ENCODE data around the gene EIF4H. TPM values are rescaled to one million over a fixed set of nuclear protein-coding genes. Genes with fewer than 3 reads are reported as not detected.
A peak's percentile ranks its signal among the peaks of the same experiment; 100 is the strongest.

The EIF4H gene
- total and polyA plus RNA-seq, 2 donors (not counting 3 experiments of a cell fraction or from before 2014, with no cell fraction given) = 406 to 415 TPM

GRCh38 chr7:74246497-74246896 lies 72.3 kb downstream of the EIF4H start:
- FAIRE-seq (no peak), DNase-seq (ENCODE audit: low read depth, low spot score) (no peak)
- Histone ChIP-seq H2AFZ (ENCODE audit: low read depth, low read length) (no peak overlapping the region), H3K27ac (ENCODE audit: insufficient read depth, low read depth, low read length) (no peak overlapping the region), H4K20me1 (replicated peaks; ENCODE audit: control insufficient read depth, extremely low read depth, insufficient read depth, low read length) (no peaks in the 10 kb centered on the region), H3K36me3 (ENCODE audit: control insufficient read depth in 2 of 2, extremely low read depth in 1 of 2, insufficient read depth in 2 of 2, low read length in 2 of 2) (peaks cover 13 to 16% of the 10 kb centered on the region in 2 experiments), H3K9ac (replicated peaks; ENCODE audit: extremely low read depth, insufficient read depth, low read length) (no peak overlapping the region), H3K27me3 (ENCODE audit: control insufficient read depth in 2 of 2, insufficient read depth in 2 of 2, low read length in 2 of 2) (no peaks in the 10 kb centered on the region), H3K4me3 (replicated peaks in 1 of 3; ENCODE audit: insufficient read depth in 1 of 3, low read depth in 1 of 3, low read length in 3 of 3) (no peak overlapping the region), H3K4me1 (ENCODE audit: control insufficient read depth, extremely low read depth, insufficient read depth, low read length) (no peaks in the 10 kb centered on the region), H3K4me2 (ENCODE audit: insufficient read depth, low read length) (no peak overlapping the region), H3K9me3 (replicated peaks; ENCODE audit: control insufficient read depth, insufficient read depth, low read length) (no peaks in the 10 kb centered on the region), H3K79me2 (ENCODE audit: control insufficient read depth, insufficient read depth, low read length) (no peaks in the 10 kb centered on the region), H3K9me1 (replicated peaks; ENCODE audit: control insufficient read depth, extremely low read depth, insufficient read depth, low read length) (no peaks in the 10 kb centered on the region)
- TF ChIP-seq MAX (IDR thresholded peaks at IDR 0.05; ENCODE audit: insufficient read depth, insufficient read length) = no peak
- no peak for TF ChIP-seq FOS (IDR thresholded peaks at IDR 0.05; ENCODE audit: borderline replicate concordance, insufficient read depth, low read length)
- no peak for TF ChIP-seq JUN (IDR thresholded peaks at IDR 0.05; ENCODE audit: borderline replicate concordance, insufficient read depth, insufficient read length, low read depth)
- no peak for TF ChIP-seq POLR2AphosphoS5 (IDR thresholded peaks at IDR 0.05; ENCODE audit: insufficient read depth, low read depth, low read length)
- no peak for TF ChIP-seq CTCF (IDR thresholded peaks at IDR 0.05; ENCODE audit: extremely low read depth in 1 of 2, insufficient read depth in 1 of 2, low read depth in 1 of 2, low read length in 2 of 2)
- no peak for TF ChIP-seq GATA2 (IDR thresholded peaks at IDR 0.05; ENCODE audit: insufficient read depth, insufficient read length, low read depth, low read length)
- TF ChIP-seq POLR2A (IDR thresholded peaks at IDR 0.05; ENCODE audit: low read depth, low read length) = no peak
- TF ChIP-seq EZH2 (IDR thresholded peaks at IDR 0.05; ENCODE audit: borderline replicate concordance, low read depth, low read length, severe bottlenecking) = no peak
- TF ChIP-seq MYC (IDR thresholded peaks at IDR 0.05; ENCODE audit: low read depth, low read length) = no peak
- intact Hi-C loops (cut with micrococcal nuclease) = no loop called here
- no TSS peak for BruUV-seq (replicated peaks)
- dilution Hi-C loops (cut with MboI; ENCODE audit: extremely low pct_ligation_motif_present, low sequenced_read_pairs) = no loop called here
- ChIA-PET CTCF (no interaction called here), POLR2A (no interaction called here)

MicroRNAs encoded within 50 kb of the gene (microRNA counts, 767-probe panel; counts per million panel counts)
- microRNA hsa-miR-590-3p = 723 counts per million, percentile 96 among the panel's probes with 10 or more counts
- microRNA hsa-miR-590-5p = 723 counts per million, percentile 96 among the panel's probes with 10 or more counts

Small RNA genes within 50 kb of the gene (microRNA-seq; reads per million reads assigned to microRNA genes)
- 707 reads per million, percentile 78 among the genes with 10 or more reads in this experiment for gene MIR590 (ENCODE audit: borderline number of aligned reads, borderline replicate concordance)

Small RNA genes within 50 kb of the gene (small RNA-seq; reads per million reads assigned to genes)
- 6.3 reads per million, percentile 46 among the genes with 10 or more reads in this experiment for gene MIR590 (ENCODE audit: insufficient read depth, insufficient read length, low read depth, low replicate concordance)

Other genes with a start within 250 kb of the EIF4H start
- gene ELN, start 146.2 kb upstream of the EIF4H start, total RNA-seq = 0.18 and 1.7 TPM in 2 replicates
- gene ELN, start 146.2 kb upstream of the EIF4H start, polyA plus RNA-seq = 2.6 and 3.1 TPM in 2 replicates
- 54.4 and 54.5 TPM in 2 replicates for gene LIMK1, start 90.6 kb upstream of the EIF4H start, total RNA-seq
- 52.9 and 62.0 TPM in 2 replicates for gene LIMK1, start 90.6 kb upstream of the EIF4H start, polyA plus RNA-seq
- 1.1 and 1.8 TPM in 2 replicates for gene LAT2, start 35.6 kb downstream of the EIF4H start, total RNA-seq
- gene LAT2, start 35.6 kb downstream of the EIF4H start, polyA plus RNA-seq = 0.57 and 1.0 TPM in 2 replicates
- gene RFC2, start 80.0 kb downstream of the EIF4H start, total RNA-seq = 40.0 and 44.3 TPM in 2 replicates
- 17.8 and 24.4 TPM in 2 replicates for gene RFC2, start 80.0 kb downstream of the EIF4H start, polyA plus RNA-seq
- gene CLIP2, start 115.1 kb downstream of the EIF4H start, total RNA-seq = 37.1 and 38.0 TPM in 2 replicates
- 8.1 and 8.3 TPM in 2 replicates for gene CLIP2, start 115.1 kb downstream of the EIF4H start, polyA plus RNA-seq